Stimulated activated CD4-positive, alpha-beta T cell treated with anti-CD3 and anti-CD28 coated beads, Interleukin-4, amount 100 ng/mL, for 1 hour (primary cell): ENCODE measurements around the gene ATG3.
"Not testable (repeated sequence)": the region's sequence is repeated elsewhere in the genome, so short reads cannot be mapped to it uniquely, and the experiment has no call there.

Experiments used
- DNase-seq: peaks from one replicate; pipeline ENCODE4 v3.0.0-alpha.2; 2020

ATG3 gene

GRCh38 chr3:112560721-112561483, 860 bp downstream of the ATG3 start:
- peak; percentile 68 for DNase-seq

DNA sequence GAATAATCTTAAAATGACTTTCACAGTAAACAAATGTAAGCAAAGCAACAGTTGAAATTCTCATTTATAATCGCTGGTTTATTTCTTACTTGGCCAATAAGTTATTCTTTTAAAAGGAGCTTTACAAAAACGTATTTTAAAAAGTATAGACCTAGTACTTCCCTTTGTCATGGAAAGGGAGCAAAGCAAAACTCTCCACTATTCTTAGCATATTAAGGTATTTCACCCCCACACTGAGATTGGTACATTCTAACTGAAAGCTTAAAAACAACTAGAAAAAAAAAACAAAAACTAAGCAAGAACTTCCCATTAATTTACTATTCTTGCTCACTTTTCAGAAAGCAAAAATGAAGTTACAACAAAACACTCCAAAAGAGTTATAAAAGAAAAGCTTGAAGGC, 1.5 kb downstream of the ATG3 start:
- DNase-seq, result no peak

DNA sequence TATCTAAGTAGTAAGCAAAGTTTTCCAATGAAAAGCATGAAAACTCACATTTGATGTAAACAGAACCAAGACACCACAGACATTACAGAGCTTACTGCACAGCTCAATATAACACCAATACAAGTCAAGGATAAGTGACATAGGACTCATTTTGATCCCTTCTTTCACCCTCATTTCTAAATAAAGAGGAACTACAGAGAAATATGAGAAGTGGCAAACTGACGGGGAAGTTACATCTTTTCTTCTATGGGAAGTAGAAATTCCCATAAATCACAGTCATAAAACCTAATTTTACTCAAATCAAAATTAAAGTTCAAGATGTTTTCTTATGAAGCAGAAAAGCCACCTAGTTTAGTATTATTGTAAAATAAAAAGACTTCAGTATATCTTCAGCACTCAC, 3.8 kb downstream of the ATG3 start:
- no peak for DNase-seq

GRCh38 chr3:112555535-112556170, 6.1 kb downstream of the ATG3 start:
- no peak for DNase-seq

DNA sequence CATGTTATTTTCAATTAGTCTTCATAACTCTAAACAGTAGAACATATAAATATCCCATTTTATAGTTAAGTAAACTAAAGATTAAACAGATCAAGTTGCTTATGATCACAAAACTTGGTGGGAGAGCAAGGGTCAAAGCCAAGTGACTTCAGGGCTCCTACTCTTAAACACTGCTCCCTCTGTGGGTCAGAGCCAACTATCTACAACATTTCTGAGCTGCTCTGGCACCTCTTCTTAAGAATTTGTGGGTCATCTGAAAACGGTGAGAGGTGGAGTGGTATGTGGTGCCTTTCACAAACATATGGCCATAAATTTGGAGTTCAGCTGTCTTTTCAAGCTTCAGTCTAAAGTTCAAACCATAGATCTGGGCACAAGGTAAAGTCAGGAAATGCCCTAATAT, 10.9 kb downstream of the ATG3 start:
- DNase-seq, result no peak

GRCh38 chr3:112546216-112546759, 15.5 kb downstream of the ATG3 start:
- DNase-seq, result no peak

- no peak for DNase-seq
These were observed 21.7 kb downstream of the ATG3 start for GRCh38 chr3:112539825-112540650.

DNA sequence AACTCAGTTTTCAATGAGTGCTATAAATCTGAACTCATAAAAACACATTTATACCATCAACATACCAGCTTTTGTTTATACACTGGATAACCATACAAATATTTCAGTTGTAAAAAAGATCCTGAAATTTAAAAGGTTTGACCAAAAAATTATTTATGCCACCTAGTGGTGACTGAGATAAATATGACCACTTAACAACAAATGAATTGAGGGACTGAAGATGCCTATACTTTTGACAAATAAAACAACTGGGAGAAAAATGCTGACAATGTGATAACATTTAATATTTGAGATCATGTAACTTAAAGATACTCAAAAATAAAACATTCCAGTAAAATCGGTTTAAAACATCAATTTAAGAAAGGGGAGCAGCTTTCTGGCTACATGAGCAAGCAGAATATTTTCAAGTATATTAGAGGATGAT, 30.4 kb downstream of the ATG3 start:
- no peak for DNase-seq

GRCh38 chr3:112530573-112530972, 31.2 kb downstream of the ATG3 start:
- no peak for DNase-seq

DNA sequence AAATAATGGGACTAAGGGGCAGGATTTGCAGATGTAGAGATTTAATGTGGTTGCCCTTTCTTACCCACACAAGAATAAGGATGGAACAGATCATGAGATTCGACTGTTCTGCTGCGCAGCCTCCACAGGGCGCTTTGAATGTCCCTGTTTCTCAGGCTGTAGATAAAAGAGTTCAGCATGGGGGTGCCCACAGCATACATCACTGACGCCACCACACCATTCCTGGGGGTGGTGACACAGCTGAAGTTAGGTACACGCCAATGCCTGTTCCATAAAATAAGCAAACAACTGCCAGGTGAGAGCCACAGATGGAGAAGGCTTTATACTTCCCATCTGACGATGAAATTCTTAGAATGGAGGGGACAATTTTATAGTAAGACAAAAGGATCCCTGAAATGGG, 37.6 kb downstream of the ATG3 start:
- not testable (repeated sequence) for DNase-seq

DNA sequence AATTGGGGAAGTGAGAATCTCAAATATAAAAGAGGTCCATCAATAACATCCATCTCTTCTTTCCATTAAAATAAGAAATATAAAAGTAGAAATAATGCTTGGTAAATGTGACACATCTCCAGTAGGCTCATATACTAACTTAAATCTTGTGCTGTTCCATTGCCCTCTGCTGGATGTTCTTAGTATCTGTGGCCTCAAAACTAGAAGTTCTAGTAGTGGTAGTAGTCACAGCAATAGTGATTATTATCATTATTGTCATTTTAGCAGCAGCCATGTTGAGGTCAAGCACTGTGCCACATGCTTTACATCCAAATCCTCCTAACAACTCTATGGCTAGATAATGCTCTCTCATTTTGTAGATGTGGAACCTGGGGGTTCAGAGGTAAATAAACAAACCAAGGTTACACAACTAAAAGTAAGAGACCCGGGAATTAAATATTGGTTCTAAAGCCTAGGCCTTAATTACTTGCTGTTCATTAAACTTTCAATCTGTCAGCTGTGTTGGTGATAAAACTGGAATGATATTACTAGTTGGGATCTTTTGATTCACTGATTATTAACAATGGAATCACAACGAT, 42.2 kb downstream of the ATG3 start:
- no peak for DNase-seq

DNA sequence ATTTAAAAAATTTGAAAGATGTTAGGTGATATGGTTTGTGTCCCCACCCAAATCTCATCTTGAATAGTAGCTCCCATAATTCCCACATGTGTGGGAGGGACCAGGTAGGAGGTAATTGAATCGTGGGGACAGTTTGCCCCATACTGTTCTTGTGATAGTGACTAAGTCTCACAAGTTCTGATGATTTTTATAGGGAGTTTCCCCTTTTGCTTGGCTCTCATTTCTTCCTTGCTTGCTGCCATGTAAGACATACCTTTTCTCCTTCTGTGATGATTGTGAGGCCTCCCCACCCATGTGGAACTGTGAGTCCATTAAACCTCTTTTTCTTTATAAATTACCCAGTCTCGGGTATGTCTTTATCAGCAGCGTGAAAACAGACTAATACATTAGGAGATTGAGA, 42.8 kb downstream of the ATG3 start:
- not testable (repeated sequence) for DNase-seq

GRCh38 chr3:112514527-112515128, 47.1 kb downstream of the ATG3 start:
- no peak for DNase-seq

- no peak for DNase-seq
These were observed 49.4 kb downstream of the ATG3 start for GRCh38 chr3:112512320-112512719.

- DNase-seq, result no peak
These were observed 52.9 kb downstream of the ATG3 start for GRCh38 chr3:112508860-112509259.

GRCh38 chr3:112508261-112508660, 53.5 kb downstream of the ATG3 start:
- DNase-seq, result no peak

- DNase-seq, result no peak
These were observed 55.9 kb downstream of the ATG3 start for GRCh38 chr3:112505907-112506306.

DNA sequence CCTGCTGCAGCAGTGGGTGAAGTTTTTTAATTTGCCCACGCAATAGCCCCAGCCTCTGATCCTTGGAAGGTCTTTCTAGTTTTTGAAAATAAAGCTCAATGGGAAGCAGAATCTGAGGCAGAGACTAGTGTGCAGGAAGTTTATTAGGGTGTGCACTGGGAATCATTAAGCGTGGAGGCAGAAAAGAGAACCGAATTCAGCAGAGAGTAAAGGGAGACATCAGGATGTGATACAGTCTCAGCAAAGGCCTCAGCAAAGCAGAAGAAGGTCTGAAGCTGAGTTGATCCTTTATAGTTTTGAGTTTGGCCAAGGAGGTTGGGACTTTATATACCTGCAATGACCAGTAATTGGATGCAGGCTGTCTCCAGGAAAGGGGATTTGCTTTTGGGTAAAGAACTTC, 57.6 kb downstream of the ATG3 start:
- DNase-seq, result no peak

GRCh38 chr3:112503304-112503972, 58.3 kb downstream of the ATG3 start:
- DNase-seq, result no peak

- no peak for DNase-seq
These were observed 61.1 kb downstream of the ATG3 start for GRCh38 chr3:112500621-112501020.

DNA sequence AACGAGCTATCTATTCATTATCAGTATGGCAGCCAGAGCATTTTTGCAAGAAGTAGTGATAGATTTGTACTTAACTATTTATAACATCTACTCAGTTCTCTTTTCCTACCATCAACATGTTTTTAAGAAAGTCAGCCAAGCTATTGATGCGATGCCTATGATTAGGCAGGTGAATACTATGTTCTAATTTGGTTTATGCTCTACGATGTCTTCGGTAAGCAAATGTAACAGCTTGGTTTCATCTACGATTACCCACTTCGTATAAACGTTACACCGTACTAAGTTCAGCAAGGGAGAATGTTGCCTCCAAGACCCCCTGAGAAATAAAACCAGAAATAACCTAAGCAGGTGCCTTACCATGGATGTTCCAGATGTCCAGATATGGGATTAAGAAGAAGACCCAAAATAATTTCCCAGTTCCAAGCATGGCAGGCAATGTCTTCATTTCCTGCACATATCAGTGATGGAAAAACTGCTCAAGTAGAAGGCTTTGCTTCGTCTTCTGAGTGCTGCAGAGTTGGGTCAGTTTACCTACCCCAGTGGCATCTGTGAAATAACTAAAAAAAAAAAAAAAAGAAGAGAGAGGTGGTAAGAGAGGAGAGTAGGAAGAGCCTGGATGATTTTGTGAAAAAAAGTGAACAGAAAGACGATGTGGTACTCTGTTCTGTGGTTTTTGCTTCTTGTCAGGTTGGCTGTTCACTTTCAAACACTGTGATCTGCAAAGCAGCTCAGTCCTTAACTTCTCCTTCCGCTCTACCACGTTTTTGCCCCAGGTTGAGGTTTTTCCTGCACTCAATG, 62.6 kb downstream of the ATG3 start, which contains the start of gene BTLA:
TSS of gene BTLA (minus strand) at position 559 of the 798 bp plus-strand sequence. CDS start at position 445, 114 bp downstream.
- DNase-seq, result no peak
